ENCODE measurements around the gene SUSD2.

SUSD2 gene

GRCh38 chr22:24165673-24166072, 15.6 kb upstream of the SUSD2 start:
- Histone ChIP-seq H3K4me1 (ENCODE audit: control insufficient read depth, low read length) (no peaks in the 10 kb centered on the region), H3K36me3 (ENCODE audit: control insufficient read depth, low read length) (peaks cover 8% of the 10 kb centered on the region; the same call in 1 of the 2 replicates)

GRCh38 chr22:24166811-24167210, 14.5 kb upstream of the SUSD2 start:
- H3F3A ChIP-seq (ENCODE audit: control insufficient read depth, insufficient read depth) = no peaks in the 10 kb centered on the region
- TF ChIP-seq EZH2phosphoT487 (IDR thresholded peaks at IDR 0.05; ENCODE audit: borderline replicate concordance, low read length) = no peak
- TF ChIP-seq, protein P1, sequence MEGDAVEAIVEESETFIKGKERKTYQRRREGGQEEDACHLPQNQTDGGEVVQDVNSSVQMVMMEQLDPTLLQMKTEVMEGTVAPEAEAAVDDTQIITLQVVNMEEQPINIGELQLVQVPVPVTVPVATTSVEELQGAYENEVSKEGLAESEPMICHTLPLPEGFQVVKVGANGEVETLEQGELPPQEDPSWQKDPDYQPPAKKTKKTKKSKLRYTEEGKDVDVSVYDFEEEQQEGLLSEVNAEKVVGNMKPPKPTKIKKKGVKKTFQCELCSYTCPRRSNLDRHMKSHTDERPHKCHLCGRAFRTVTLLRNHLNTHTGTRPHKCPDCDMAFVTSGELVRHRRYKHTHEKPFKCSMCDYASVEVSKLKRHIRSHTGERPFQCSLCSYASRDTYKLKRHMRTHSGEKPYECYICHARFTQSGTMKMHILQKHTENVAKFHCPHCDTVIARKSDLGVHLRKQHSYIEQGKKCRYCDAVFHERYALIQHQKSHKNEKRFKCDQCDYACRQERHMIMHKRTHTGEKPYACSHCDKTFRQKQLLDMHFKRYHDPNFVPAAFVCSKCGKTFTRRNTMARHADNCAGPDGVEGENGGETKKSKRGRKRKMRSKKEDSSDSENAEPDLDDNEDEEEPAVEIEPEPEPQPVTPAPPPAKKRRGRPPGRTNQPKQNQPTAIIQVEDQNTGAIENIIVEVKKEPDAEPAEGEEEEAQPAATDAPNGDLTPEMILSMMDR (IDR thresholded peaks at IDR 0.05; ENCODE audit: low read depth, low read length, poor library complexity, severe bottlenecking) = no peak
- no peaks in the 10 kb centered on the region for H3K79me2 ChIP-seq (ENCODE audit: control insufficient read depth, low read length)
- H3K36me3 ChIP-seq (ENCODE audit: control insufficient read depth, low read length) = peaks cover 10% of the 10 kb centered on the region
- no peak overlapping the region for H3K4me3 ChIP-seq (ENCODE audit: low read length)
- no peaks in the 10 kb centered on the region for H3K9me3 ChIP-seq (ENCODE audit: control insufficient read depth, insufficient read depth, low read length)
- H4K20me1 ChIP-seq (ENCODE audit: control insufficient read depth, insufficient read depth, low read depth, low read length) = no peaks in the 10 kb centered on the region
- no peak overlapping the region for H3K27ac ChIP-seq (ENCODE audit: low read depth, low read length)
- no peaks in the 10 kb centered on the region for H3K9me2 ChIP-seq (replicated peaks; ENCODE audit: control insufficient read depth, low read length)
- no peaks in the 10 kb centered on the region for H3K27me3 ChIP-seq (ENCODE audit: control insufficient read depth, low read length)
- H3K4me1 ChIP-seq (ENCODE audit: control insufficient read depth, low read length) = no peaks in the 10 kb centered on the region
- H3K4me2 ChIP-seq (ENCODE audit: low read length) = no peak overlapping the region

More at GRCh38 chr22:24165673-24166072, 15.6 kb upstream of the SUSD2 start:
- Histone ChIP-seq H3K4me3 (ENCODE audit: low read length) (no peak overlapping the region), H3F3A (ENCODE audit: control insufficient read depth, insufficient read depth) (no peaks in the 10 kb centered on the region), H3K4me2 (ENCODE audit: low read length) (no peak overlapping the region), H3K9me2 (replicated peaks; ENCODE audit: control insufficient read depth, low read length) (no peaks in the 10 kb centered on the region), H3K27me3 (ENCODE audit: control insufficient read depth, low read length) (no peaks in the 10 kb centered on the region), H3K79me2 (ENCODE audit: control insufficient read depth, low read length) (no peaks in the 10 kb centered on the region), H3K9me3 (ENCODE audit: control insufficient read depth, insufficient read depth, low read length) (no peaks in the 10 kb centered on the region), H3K27ac (ENCODE audit: low read depth, low read length) (no peak overlapping the region), H4K20me1 (ENCODE audit: control insufficient read depth, insufficient read depth, low read depth, low read length) (no peaks in the 10 kb centered on the region)
- TF ChIP-seq EZH2phosphoT487 (IDR thresholded peaks at IDR 0.05; ENCODE audit: borderline replicate concordance, low read length) = no peak
- TF ChIP-seq, protein P1 (IDR thresholded peaks at IDR 0.05; ENCODE audit: low read depth, low read length, poor library complexity, severe bottlenecking) = no peak

DNA sequence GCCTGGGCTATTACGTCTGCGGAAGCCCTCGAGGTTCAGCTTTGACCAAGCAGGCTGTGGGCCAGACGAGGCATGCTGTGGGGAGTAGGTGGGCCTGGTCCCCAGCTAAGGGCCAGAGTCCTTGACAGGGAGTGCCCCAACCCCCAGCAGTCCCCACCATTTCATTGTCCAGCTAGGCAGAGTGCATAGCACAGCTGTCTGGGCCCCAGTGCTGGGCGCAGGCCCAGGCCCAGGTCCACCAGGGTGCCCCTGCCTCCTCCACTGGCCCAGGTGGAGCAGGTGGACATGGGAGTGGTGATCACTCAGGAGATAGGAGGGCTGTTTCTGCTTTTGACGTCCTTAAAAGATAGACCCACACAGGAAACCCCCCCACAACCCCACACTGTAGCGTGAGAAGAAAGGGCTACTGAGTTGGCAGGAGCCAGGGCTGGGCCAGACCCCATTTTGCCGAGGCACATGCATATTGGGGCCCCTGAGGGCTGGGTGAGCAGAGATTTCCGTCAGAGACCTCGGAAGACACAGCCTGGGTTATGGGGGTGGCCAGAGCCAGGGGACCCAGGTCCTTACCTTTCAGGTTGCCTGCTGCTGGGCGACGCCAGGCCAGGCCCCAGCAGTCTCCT, 11.7 kb upstream of the SUSD2 start:
- H3K9me3 ChIP-seq (ENCODE audit: control insufficient read depth, insufficient read depth, low read length) = no peaks in the 10 kb centered on the region
- H3K9me2 ChIP-seq (replicated peaks; ENCODE audit: control insufficient read depth, low read length) = no peaks in the 10 kb centered on the region
- H3K4me1 ChIP-seq (ENCODE audit: control insufficient read depth, low read length) = no peaks in the 10 kb centered on the region
- no peaks in the 10 kb centered on the region for H3K79me2 ChIP-seq (ENCODE audit: control insufficient read depth, low read length)
- no peak overlapping the region for H3K27ac ChIP-seq (ENCODE audit: low read depth, low read length)
- no peak for TF ChIP-seq EZH2phosphoT487 (IDR thresholded peaks at IDR 0.05; ENCODE audit: borderline replicate concordance, low read length)
- TF ChIP-seq, protein P1 (IDR thresholded peaks at IDR 0.05; ENCODE audit: low read depth, low read length, poor library complexity, severe bottlenecking) = no peak
- no peaks in the 10 kb centered on the region for H4K20me1 ChIP-seq (ENCODE audit: control insufficient read depth, insufficient read depth, low read depth, low read length)
- H3F3A ChIP-seq (ENCODE audit: control insufficient read depth, insufficient read depth) = no peaks in the 10 kb centered on the region
- no peaks in the 10 kb centered on the region for H3K27me3 ChIP-seq (ENCODE audit: control insufficient read depth, low read length)
- H3K4me3 ChIP-seq (ENCODE audit: low read length) = no peak overlapping the region
- H3K36me3 ChIP-seq (ENCODE audit: control insufficient read depth, low read length) = peaks cover 16% of the 10 kb centered on the region
- H3K4me2 ChIP-seq (ENCODE audit: low read length) = no peak overlapping the region
